Measurements from ENCODE around the gene TAS2R60.

The TAS2R60 gene

GRCh38 chr7:143426479-143427142, 16.6 kb upstream of the TAS2R60 start:
- no peak overlapping the region for H3K27ac ChIP-seq (ENCODE audit: low read depth, low read length)

GRCh38 chr7:143429770-143430698, 13.2 kb upstream of the TAS2R60 start:
- Histone ChIP-seq H3K4me1 (ENCODE audit: control insufficient read depth, insufficient read depth, low read length) (no peaks in the 10 kb centered on the region), H3K9me3 (ENCODE audit: control insufficient read depth, insufficient read depth, low read depth, low read length) (no peaks in the 10 kb centered on the region), H3K36me3 (ENCODE audit: control insufficient read depth, insufficient read depth, low read length) (no peaks in the 10 kb centered on the region), H3K4me3 (ENCODE audit: low read depth, low read length) (no peak overlapping the region), H3K27me3 (ENCODE audit: control insufficient read depth, insufficient read depth, low read length) (no peaks in the 10 kb centered on the region), H3K9ac (ENCODE audit: low read length) (no peak overlapping the region), H3K27ac (ENCODE audit: low read depth, low read length) (no peak overlapping the region)

More at GRCh38 chr7:143426479-143427142, 16.6 kb upstream of the TAS2R60 start:
- Histone ChIP-seq H3K27me3 (ENCODE audit: control insufficient read depth, insufficient read depth, low read length) (no peaks in the 10 kb centered on the region), H3K9me3 (ENCODE audit: control insufficient read depth, insufficient read depth, low read depth, low read length) (peaks cover 5% of the 10 kb centered on the region), H3K36me3 (ENCODE audit: control insufficient read depth, insufficient read depth, low read length) (no peaks in the 10 kb centered on the region), H3K4me3 (ENCODE audit: low read depth, low read length) (no peak overlapping the region), H3K9ac (ENCODE audit: low read length) (no peak overlapping the region), H3K4me1 (ENCODE audit: control insufficient read depth, insufficient read depth, low read length) (no peaks in the 10 kb centered on the region)

- no peaks in the 10 kb centered on the region for H3K27me3 ChIP-seq (ENCODE audit: control insufficient read depth, insufficient read depth, low read length)
- no peaks in the 10 kb centered on the region for H3K36me3 ChIP-seq (ENCODE audit: control insufficient read depth, insufficient read depth, low read length)
- H3K27ac ChIP-seq (ENCODE audit: low read depth, low read length): no peak overlapping the region
- H3K4me3 ChIP-seq (ENCODE audit: low read depth, low read length): no peak overlapping the region
- H3K9ac ChIP-seq (ENCODE audit: low read length): no peak overlapping the region
- no peaks in the 10 kb centered on the region for H3K9me3 ChIP-seq (ENCODE audit: control insufficient read depth, insufficient read depth, low read depth, low read length)
- peaks cover 2% of the 10 kb centered on the region for H3K4me1 ChIP-seq (ENCODE audit: control insufficient read depth, insufficient read depth, low read length)
Measured at GRCh38 chr7:143431109-143431508, 12.1 kb upstream of the TAS2R60 start.

- Histone ChIP-seq H3K9ac (ENCODE audit: low read length) (no peak overlapping the region), H3K27me3 (ENCODE audit: control insufficient read depth, insufficient read depth, low read length) (no peaks in the 10 kb centered on the region), H3K9me3 (ENCODE audit: control insufficient read depth, insufficient read depth, low read depth, low read length) (no peaks in the 10 kb centered on the region), H3K4me3 (ENCODE audit: low read depth, low read length) (no peak overlapping the region), H3K36me3 (ENCODE audit: control insufficient read depth, insufficient read depth, low read length) (no peaks in the 10 kb centered on the region), H3K4me1 (ENCODE audit: control insufficient read depth, insufficient read depth, low read length) (peaks cover 15% of the 10 kb centered on the region), H3K27ac (ENCODE audit: low read depth, low read length) (no peak overlapping the region)
Measured at GRCh38 chr7:143433759-143434158, 9.5 kb upstream of the TAS2R60 start.

GRCh38 chr7:143434660-143435059, 8.6 kb upstream of the TAS2R60 start:
- Histone ChIP-seq H3K27ac (ENCODE audit: low read depth, low read length) (no peak overlapping the region), H3K4me1 (ENCODE audit: control insufficient read depth, insufficient read depth, low read length) (peaks cover 15% of the 10 kb centered on the region), H3K36me3 (ENCODE audit: control insufficient read depth, insufficient read depth, low read length) (no peaks in the 10 kb centered on the region), H3K9ac (ENCODE audit: low read length) (no peak overlapping the region), H3K27me3 (ENCODE audit: control insufficient read depth, insufficient read depth, low read length) (no peaks in the 10 kb centered on the region), H3K9me3 (ENCODE audit: control insufficient read depth, insufficient read depth, low read depth, low read length) (no peaks in the 10 kb centered on the region), H3K4me3 (ENCODE audit: low read depth, low read length) (no peak overlapping the region)

GRCh38 chr7:143435266-143435665, 8.0 kb upstream of the TAS2R60 start:
- H3K9ac ChIP-seq (ENCODE audit: low read length): no peak overlapping the region
- H3K4me3 ChIP-seq (ENCODE audit: low read depth, low read length): no peak overlapping the region
- peaks cover 15% of the 10 kb centered on the region for H3K4me1 ChIP-seq (ENCODE audit: control insufficient read depth, insufficient read depth, low read length)
- H3K27me3 ChIP-seq (ENCODE audit: control insufficient read depth, insufficient read depth, low read length): no peaks in the 10 kb centered on the region
- H3K27ac ChIP-seq (ENCODE audit: low read depth, low read length): no peak overlapping the region
- no peaks in the 10 kb centered on the region for H3K36me3 ChIP-seq (ENCODE audit: control insufficient read depth, insufficient read depth, low read length)
- no peaks in the 10 kb centered on the region for H3K9me3 ChIP-seq (ENCODE audit: control insufficient read depth, insufficient read depth, low read depth, low read length)

GRCh38 chr7:143436325-143436946, 6.8 kb upstream of the TAS2R60 start:
- no peaks in the 10 kb centered on the region for H3K36me3 ChIP-seq (ENCODE audit: control insufficient read depth, insufficient read depth, low read length)

GRCh38 chr7:143437578-143437977, 5.7 kb upstream of the TAS2R60 start:
- peaks cover 15% of the 10 kb centered on the region for H3K4me1 ChIP-seq (ENCODE audit: control insufficient read depth, insufficient read depth, low read length)
- H3K27ac ChIP-seq (ENCODE audit: low read depth, low read length): no peak overlapping the region
- no peak overlapping the region for H3K4me3 ChIP-seq (ENCODE audit: low read depth, low read length)
- H3K9ac ChIP-seq (ENCODE audit: low read length): no peak overlapping the region
- no peaks in the 10 kb centered on the region for H3K36me3 ChIP-seq (ENCODE audit: control insufficient read depth, insufficient read depth, low read length)
- no peaks in the 10 kb centered on the region for H3K27me3 ChIP-seq (ENCODE audit: control insufficient read depth, insufficient read depth, low read length)
- no peaks in the 10 kb centered on the region for H3K9me3 ChIP-seq (ENCODE audit: control insufficient read depth, insufficient read depth, low read depth, low read length)

More at GRCh38 chr7:143436325-143436946, 6.8 kb upstream of the TAS2R60 start:
- H3K4me1 ChIP-seq (ENCODE audit: control insufficient read depth, insufficient read depth, low read length): peaks cover 15% of the 10 kb centered on the region
- no peak overlapping the region for H3K9ac ChIP-seq (ENCODE audit: low read length)
- H3K4me3 ChIP-seq (ENCODE audit: low read depth, low read length): no peak overlapping the region
- H3K27ac ChIP-seq (ENCODE audit: low read depth, low read length): no peak overlapping the region
- no peaks in the 10 kb centered on the region for H3K27me3 ChIP-seq (ENCODE audit: control insufficient read depth, insufficient read depth, low read length)
- H3K9me3 ChIP-seq (ENCODE audit: control insufficient read depth, insufficient read depth, low read depth, low read length): no peaks in the 10 kb centered on the region

GRCh38 chr7:143439866-143440265, 3.4 kb upstream of the TAS2R60 start:
- no peak overlapping the region for H3K27ac ChIP-seq (ENCODE audit: low read depth, low read length)
- no peak overlapping the region for H3K9ac ChIP-seq (ENCODE audit: low read length)
- peaks cover 16% of the 10 kb centered on the region for H3K4me1 ChIP-seq (ENCODE audit: control insufficient read depth, insufficient read depth, low read length)
- H3K9me3 ChIP-seq (ENCODE audit: control insufficient read depth, insufficient read depth, low read depth, low read length): no peaks in the 10 kb centered on the region
- H3K27me3 ChIP-seq (ENCODE audit: control insufficient read depth, insufficient read depth, low read length): no peaks in the 10 kb centered on the region
- no peak overlapping the region for H3K4me3 ChIP-seq (ENCODE audit: low read depth, low read length)
- H3K36me3 ChIP-seq (ENCODE audit: control insufficient read depth, insufficient read depth, low read length): no peaks in the 10 kb centered on the region

- H3K4me1 ChIP-seq (ENCODE audit: control insufficient read depth, insufficient read depth, low read length): peaks cover 8% of the 10 kb centered on the region
Measured at GRCh38 chr7:143444063-143444782, 970 bp downstream of the TAS2R60 start.

More at GRCh38 chr7:143444063-143444782, 970 bp downstream of the TAS2R60 start:
- no peaks in the 10 kb centered on the region for H3K36me3 ChIP-seq (ENCODE audit: control insufficient read depth, insufficient read depth, low read length)
- H3K9ac ChIP-seq (ENCODE audit: low read length): no peak overlapping the region
- no peak overlapping the region for H3K4me3 ChIP-seq (ENCODE audit: low read depth, low read length)
- H3K27ac ChIP-seq (ENCODE audit: low read depth, low read length): no peak overlapping the region
- H3K9me3 ChIP-seq (ENCODE audit: control insufficient read depth, insufficient read depth, low read depth, low read length): no peaks in the 10 kb centered on the region
- H3K27me3 ChIP-seq (ENCODE audit: control insufficient read depth, insufficient read depth, low read length): no peaks in the 10 kb centered on the region
